ENCODE measurements around the gene IRF9. TPM values are rescaled to one million over a fixed set of nuclear protein-coding genes. Genes with fewer than 3 reads are reported as not detected.

The IRF9 gene
- total and polyA plus RNA-seq, 2 of the 13 experiments (the other 11 are each of a cell fraction or from before 2014, with no cell fraction given), result 14.9 to 49.7 TPM

DNA sequence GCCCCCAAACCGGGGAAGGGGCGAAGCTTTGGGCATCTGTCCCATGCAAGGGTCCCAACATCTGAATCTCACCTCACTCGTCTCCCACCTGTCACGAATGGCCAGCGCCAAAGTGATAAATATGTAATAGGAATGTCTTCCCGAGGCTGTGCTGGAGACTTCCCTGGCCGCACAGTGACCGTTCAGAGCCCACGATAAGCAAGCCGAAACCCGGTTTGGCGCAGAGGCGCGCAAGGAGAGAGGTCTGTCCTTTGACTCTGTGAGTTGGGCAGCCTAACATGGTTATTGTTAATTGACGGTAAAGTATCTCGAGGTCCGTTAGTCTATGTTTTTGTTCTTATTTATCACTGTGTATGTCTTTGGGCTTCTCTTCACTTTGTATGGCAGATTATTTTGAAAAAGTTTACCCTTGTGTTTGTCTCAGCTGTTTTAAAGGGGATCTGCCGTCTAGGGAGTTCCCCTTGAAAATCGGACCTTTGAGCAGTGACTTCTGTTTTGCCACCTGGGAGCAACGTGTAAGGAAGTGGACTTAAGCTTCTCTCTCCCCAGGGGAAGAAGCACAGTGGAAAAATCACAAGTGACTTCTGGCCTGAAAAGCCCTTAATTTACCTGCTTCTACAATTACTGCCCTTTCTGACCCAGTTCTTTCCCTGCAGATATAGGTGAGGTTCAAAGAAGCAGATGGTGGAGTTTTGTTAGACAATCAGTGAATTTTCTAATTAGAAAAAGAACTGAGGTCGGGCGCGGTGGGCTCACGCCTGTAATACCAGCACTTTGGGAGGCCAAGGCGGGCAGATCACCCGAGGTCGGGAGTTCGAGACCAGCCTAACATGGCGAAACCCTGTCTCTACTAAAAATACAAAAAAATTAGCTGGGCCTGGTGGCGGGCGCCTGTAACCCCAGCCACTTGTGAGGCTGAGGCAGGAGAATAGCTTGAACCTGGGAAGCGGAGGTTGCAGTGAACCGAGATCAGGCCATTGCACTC, 35.3 kb downstream of the IRF9 start:
- H3K4me2 ChIP-seq (ENCODE audit: low read depth, low read length), result peak overlapping the region; percentile 99
- H3K79me2 ChIP-seq (ENCODE audit: insufficient read depth, low read length), result peaks cover 43% of the 10 kb centered on the region
- in situ Hi-C loops (cut with HindIII; ENCODE audit: extremely low pct_ligation_motif_present, low pct_unique_long_range_greater_than_20kb), result no loop called here
- peak overlapping the region; percentile 97 for H3K9ac ChIP-seq (ENCODE audit: insufficient read depth, low read depth, low read length)
- DNase-seq (ENCODE audit: low spot score), result peak; percentile 67
- TSS peak; percentile 85 for BruUV-seq (replicated peaks)
- peaks cover 65% of the 10 kb centered on the region for H3K4me1 ChIP-seq (ENCODE audit: insufficient read depth, low read length)
- FAIRE-seq, result peak; percentile 55
- no peaks in the 10 kb centered on the region for H4K20me1 ChIP-seq (ENCODE audit: insufficient read depth, low read length)
- H3K4me3 ChIP-seq (replicated peaks in 1 of 3; ENCODE audit: insufficient read depth in 1 of 3, low read depth in 2 of 3, low read length in 3 of 3), result peak overlapping the region; percentile 79 to 91 (median 85)
- ChIA-PET CTCF (ENCODE audit: low intra/inter-chr PET ratio, low total read pairs) (interaction anchor here (0.8 to 0.9 kb wide), 2 partner anchors 46 to 75 kb away, joined by 3 to 4 read pairs; partner anchors contain the start of genes RABGGTA and TINF2), POLR2A (interaction anchor here (0.9 to 4.3 kb wide), 40 partner anchors 9 to 1189 kb away, joined by 3 to 230 read pairs (median 6); partner anchors contain the start of genes CARMIL3, CHMP4A, CIDEB and DCAF11)
- no peaks in the 10 kb centered on the region for H3K9me3 ChIP-seq (ENCODE audit: low read length)
- no peak overlapping the region for H2AFZ ChIP-seq (ENCODE audit: low read length)
- no peaks in the 10 kb centered on the region; a peak in 1 of 5 replicates for H3K27me3 ChIP-seq (ENCODE audit: control insufficient read depth in 1 of 2, insufficient read depth in 2 of 2, low read length in 2 of 2)
- H3K36me3 ChIP-seq (replicated peaks in 1 of 2; ENCODE audit: control insufficient read depth in 1 of 2, insufficient read depth in 2 of 2, low read length in 2 of 2), result peaks cover 15 to 20% of the 10 kb centered on the region in 2 experiments; a peak in 4 of 5 replicates
- peak overlapping the region; percentile 84 for H3K27ac ChIP-seq (ENCODE audit: extremely low read length, insufficient read depth, low read length)
- peak; percentile 56 for ATAC-seq
- 31% methylated on average over 33 of the region's 33 CpGs for WGBS (ENCODE audit: low lambda C conversion rate)
- intact Hi-C loops (cut with micrococcal nuclease; ENCODE audit: unreplicated experiment), result loop anchor here (1.0 kb wide), 1 partner anchor 17 kb away; the partner anchor contains the start of gene CHMP4A
- TF ChIP-seq, protein P1, sequence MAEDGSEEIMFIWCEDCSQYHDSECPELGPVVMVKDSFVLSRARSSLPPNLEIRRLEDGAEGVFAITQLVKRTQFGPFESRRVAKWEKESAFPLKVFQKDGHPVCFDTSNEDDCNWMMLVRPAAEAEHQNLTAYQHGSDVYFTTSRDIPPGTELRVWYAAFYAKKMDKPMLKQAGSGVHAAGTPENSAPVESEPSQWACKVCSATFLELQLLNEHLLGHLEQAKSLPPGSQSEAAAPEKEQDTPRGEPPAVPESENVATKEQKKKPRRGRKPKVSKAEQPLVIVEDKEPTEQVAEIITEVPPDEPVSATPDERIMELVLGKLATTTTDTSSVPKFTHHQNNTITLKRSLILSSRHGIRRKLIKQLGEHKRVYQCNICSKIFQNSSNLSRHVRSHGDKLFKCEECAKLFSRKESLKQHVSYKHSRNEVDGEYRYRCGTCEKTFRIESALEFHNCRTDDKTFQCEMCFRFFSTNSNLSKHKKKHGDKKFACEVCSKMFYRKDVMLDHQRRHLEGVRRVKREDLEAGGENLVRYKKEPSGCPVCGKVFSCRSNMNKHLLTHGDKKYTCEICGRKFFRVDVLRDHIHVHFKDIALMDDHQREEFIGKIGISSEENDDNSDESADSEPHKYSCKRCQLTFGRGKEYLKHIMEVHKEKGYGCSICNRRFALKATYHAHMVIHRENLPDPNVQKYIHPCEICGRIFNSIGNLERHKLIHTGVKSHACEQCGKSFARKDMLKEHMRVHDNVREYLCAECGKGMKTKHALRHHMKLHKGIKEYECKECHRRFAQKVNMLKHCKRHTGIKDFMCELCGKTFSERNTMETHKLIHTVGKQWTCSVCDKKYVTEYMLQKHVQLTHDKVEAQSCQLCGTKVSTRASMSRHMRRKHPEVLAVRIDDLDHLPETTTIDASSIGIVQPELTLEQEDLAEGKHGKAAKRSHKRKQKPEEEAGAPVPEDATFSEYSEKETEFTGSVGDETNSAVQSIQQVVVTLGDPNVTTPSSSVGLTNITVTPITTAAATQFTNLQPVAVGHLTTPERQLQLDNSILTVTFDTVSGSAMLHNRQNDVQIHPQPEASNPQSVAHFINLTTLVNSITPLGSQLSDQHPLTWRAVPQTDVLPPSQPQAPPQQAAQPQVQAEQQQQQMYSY (CRISPR knock-in tag; IDR thresholded peaks at IDR 0.05), result no peak; the same call in 1 of the 2 replicates
- TF ChIP-seq PREB (CRISPR knock-in tag; IDR thresholded peaks at IDR 0.05), result peak; percentile 54; the same call in 1 of the 2 replicates
- peak; percentile 64; the same call in 1 of the 2 replicates for TF ChIP-seq TEAD2 (CRISPR knock-in tag; IDR thresholded peaks at IDR 0.05)
- peak; percentile 17 for TF ChIP-seq ZBTB43 (CRISPR knock-in tag; conservative IDR thresholded peaks at IDR 0.05)
- TF ChIP-seq, protein P2, sequence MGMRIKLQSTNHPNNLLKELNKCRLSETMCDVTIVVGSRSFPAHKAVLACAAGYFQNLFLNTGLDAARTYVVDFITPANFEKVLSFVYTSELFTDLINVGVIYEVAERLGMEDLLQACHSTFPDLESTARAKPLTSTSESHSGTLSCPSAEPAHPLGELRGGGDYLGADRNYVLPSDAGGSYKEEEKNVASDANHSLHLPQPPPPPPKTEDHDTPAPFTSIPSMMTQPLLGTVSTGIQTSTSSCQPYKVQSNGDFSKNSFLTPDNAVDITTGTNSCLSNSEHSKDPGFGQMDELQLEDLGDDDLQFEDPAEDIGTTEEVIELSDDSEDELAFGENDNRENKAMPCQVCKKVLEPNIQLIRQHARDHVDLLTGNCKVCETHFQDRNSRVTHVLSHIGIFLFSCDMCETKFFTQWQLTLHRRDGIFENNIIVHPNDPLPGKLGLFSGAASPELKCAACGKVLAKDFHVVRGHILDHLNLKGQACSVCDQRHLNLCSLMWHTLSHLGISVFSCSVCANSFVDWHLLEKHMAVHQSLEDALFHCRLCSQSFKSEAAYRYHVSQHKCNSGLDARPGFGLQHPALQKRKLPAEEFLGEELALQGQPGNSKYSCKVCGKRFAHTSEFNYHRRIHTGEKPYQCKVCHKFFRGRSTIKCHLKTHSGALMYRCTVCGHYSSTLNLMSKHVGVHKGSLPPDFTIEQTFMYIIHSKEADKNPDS (CRISPR knock-in tag; IDR thresholded peaks at IDR 0.05), result peak; percentile 76; the same call in 1 of the 2 replicates
- no peak for TF ChIP-seq RBM22 (optimal IDR thresholded peaks at IDR 0.05; ENCODE audit: low read length)
- 0 out of 4 replicates have a peak, but pooled peaks of 1 of the 2 experiments have one; percentile 1 for TF ChIP-seq NR2F1 (CRISPR knock-in tag; IDR thresholded peaks at IDR 0.05)
- no peak for TF ChIP-seq FOXP1 (IDR thresholded peaks at IDR 0.05)
- TF ChIP-seq FOXP1 (CRISPR knock-in tag; IDR thresholded peaks at IDR 0.05), result no peak
- peak; percentile 98 for TF ChIP-seq ZBTB38 (CRISPR knock-in tag; IDR thresholded peaks at IDR 0.05)
- 0 out of 2 replicates have a peak, but pooled peaks have one; percentile 25 for TF ChIP-seq ZNF331 (CRISPR knock-in tag; IDR thresholded peaks at IDR 0.05)

Data from HepG2 (cell line).